GM21576 (cell line): ENCODE measurements around the gene MAPK9.
"Not testable (repeated sequence)": the region's sequence is repeated elsewhere in the genome, so short reads cannot be mapped to it uniquely, and the experiment has no call there.

Experiments used
- ATAC-seq: cut with Tn5 transposase; IDR thresholded peaks from one replicate; pipeline ENCODE4 v1.9.1; 2021; ENCODE audit warnings: mild to moderate bottlenecking, moderate library complexity; ENCODE audit not compliant: unreplicated experiment

Gene MAPK9

GRCh38 chr5:180235846-180236245 is 56.0 kb downstream of the MAPK9 start:
- no peak for ATAC-seq

DNA sequence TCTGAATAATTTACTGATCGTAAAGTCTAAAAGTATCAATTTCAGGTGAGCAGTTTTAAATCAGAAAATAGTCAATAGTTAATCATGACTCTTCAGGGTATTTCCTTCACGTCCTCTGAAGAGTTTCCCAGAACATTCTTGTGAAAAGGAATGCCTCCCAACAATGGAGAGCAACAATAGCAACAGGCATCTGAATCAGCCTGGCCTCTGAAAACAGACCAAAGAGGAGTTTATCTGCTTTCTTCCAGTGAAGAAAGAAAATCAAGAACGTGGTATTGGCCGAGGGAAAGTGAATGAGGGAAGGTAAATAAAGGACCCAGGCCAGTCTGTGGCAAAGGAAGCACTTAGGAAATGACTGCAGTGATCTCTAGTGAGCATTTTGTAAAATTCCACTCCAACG is 56.8 kb downstream of the MAPK9 start:
- ATAC-seq: no peak

DNA sequence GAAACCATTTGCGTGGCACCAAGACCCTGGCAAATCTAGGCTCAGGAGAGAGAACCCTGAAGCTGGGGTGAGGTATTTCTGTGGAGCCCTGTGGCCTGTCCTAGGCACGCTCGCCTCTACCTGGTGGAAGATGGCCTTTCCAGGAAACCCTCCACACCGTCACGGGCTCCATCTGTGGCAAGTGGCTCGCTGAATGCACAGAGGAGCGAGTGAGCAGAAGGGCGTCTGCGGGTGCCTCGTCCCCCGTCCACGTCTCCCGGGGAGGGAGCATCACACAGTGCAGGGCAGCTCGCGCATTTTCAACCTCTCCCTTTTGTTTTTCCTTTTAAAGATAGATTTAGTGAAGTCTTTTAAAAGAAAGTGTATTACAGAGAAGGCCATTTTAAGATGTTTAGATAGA is 57.6 kb downstream of the MAPK9 start:
- no peak for ATAC-seq

DNA sequence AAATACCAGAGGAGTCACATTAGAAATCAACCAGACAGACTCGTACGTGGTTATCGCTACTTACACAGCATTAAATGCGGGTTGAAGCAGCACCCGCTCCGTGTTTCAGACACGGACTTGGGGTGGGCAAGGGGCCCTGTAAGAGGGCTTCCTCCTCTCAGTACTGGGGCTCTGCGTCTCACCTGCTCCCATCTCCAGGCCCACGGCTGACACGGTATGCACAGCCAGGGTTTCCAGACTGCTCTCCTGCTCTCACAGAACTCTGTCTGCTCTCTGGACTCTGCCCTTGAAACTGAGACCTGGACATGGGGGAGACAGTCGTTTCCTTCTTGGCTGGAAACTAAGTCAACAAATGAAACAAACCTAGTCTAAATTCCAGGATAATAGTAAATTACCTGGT is 58.2 kb downstream of the MAPK9 start:
- no peak for ATAC-seq

DNA sequence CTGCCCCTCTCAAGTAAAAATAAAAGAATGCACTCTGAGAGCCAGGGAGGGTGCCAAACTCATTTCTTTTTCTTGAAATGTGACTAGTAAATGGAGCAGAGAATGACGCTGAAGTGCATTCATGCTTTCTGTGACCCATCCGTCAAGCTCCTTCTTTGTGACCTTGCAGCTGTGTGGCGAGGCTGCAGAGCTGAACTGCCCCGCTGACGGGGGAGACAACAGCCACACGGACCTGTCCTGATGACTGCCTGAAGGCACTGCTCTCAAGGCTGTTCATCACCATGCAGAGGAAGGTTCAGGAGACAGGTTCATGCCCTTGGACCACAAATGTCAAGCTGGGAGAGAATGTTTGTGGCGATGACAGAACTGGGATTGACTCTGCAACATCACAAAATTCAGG is 61.9 kb downstream of the MAPK9 start:
- no peak for ATAC-seq

- ATAC-seq: no peak
These were observed 69.8 kb downstream of the MAPK9 start for GRCh38 chr5:180222056-180222455.

DNA sequence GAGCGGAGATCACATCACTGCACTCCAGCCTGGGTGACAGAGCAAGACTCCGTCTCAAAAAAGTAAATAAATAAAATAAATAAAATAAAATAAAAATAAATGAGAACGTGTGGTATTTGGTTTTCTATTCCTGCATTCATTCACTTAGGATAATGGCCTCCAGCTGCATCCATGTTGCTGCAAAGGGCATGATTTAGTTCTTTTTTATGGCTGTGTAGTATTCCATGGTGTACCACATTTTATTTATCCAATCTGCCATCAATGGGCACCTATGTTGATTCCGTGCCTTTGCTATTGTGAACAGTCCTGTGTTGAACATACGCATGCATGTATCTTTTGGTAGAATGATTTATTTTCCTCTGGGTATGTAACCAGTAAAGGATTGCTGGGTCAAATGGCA is 74.1 kb downstream of the MAPK9 start:
- ATAC-seq: no peak

GRCh38 chr5:180216646-180217171 is 75.2 kb downstream of the MAPK9 start:
- ATAC-seq: no peak

GRCh38 chr5:180215783-180216630 is 75.9 kb downstream of the MAPK9 start:
- ATAC-seq: no peak

GRCh38 chr5:180214870-180215770 is 76.8 kb downstream of the MAPK9 start:
- no peak for ATAC-seq

DNA sequence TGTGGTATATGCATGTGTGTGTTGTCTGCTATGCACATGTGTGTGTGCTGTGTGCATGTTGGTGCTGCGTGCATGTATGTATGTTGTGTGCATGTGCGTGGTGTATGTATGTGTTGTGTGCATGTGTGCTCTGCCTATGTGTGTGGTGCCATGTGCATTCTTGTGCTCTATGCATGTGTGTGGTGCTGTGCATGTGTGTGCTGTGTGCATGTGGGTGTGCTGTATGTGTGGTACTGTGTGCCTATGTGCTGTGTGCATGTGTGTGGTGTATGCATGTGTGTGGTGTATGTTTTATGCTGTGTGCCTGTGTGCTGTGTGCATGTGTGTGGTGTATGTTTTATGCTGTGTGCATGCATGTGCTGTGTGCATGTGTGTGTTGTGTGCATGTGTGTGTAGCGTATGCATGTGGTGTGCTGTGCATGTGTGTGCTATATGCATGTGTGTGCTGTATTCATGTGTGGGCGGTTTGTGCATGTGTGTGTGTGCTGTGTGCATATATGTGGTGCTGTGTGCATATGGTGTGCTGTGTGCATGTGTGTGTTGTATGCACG is 78.2 kb downstream of the MAPK9 start:
- no peak for ATAC-seq

DNA sequence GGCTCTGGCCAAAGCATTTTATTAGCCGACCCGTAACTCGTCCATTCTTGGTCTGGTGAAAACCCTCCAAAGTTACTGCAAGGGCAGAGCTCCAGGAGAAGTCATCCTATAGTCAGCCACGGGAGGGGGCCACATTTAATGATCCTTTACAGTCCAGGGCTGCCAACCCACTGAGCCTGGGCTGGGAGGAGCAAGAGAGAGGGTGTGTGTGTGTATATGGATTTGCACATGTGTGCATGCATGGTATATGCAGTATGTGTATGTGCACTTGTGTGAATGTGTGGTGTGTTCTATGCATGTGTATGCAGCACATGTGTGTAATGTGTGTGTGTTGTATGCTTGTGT is 78.7 kb downstream of the MAPK9 start:
- ATAC-seq: no peak

- ATAC-seq: no peak
These were observed 79.3 kb downstream of the MAPK9 start for GRCh38 chr5:180212363-180213255.

GRCh38 chr5:180211761-180212035 is 80.2 kb downstream of the MAPK9 start:
- no peak for ATAC-seq

DNA sequence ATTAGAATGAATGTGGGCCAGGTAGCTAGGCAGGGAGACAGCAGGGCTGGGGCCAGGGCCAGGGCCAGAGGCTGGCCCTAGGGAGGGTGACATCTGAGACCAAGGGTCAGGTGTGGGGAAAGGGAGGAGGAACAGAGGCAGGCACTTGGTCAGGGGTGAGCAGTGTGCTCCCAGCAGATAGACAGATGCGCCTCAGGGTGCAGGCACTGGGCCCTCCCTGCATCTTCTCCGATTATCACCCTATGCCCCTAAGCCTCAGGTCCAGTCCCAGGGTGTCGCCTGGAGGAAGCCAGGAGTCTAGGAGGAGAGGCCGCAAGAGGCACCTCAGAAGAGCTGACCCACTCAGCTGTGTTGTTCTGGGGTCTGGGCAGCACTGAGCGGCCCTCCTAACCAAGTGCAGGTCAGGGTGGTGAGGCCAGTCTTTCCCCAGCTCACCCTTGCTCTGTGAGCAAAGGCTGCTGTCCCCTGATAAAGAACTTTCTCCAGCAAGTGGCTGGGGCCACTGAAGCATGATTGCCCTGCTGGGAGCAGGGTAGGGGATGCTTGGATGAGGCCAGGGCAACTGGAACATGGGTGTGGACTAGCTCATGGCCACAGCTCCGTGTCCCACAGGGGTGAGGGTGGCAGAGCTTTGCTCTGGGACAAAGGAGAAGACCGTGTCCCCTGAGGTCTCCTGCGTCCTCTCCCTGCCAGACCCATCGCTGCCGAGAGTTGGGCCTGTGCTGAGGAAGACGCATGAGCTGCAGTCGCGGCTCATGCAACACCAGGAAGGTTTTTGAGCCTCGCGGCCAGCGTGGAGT is 80.7 kb downstream of the MAPK9 start:
- no peak for ATAC-seq

DNA sequence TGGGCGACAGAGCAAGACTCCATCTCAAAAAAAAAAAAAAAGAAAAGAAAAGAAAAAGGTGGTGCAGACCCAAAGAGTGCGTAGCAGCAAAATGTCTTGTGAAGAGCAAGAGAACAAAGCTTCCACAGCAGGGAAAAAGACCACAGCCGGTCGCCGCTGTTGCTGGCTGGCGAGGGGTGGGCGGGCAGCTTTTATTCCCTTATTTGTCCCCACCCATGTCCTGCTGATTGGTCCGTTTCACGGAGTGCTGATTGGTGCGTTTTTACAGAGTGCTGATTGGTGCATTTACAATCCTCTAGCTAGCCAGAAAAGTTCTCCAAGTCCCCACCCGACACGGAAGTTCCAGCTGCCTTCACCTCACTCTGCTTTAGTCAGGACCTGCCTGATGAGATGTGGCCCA is 81.8 kb downstream of the MAPK9 start:
- ATAC-seq: not testable (repeated sequence)

GRCh38 chr5:180209137-180209581 is 82.7 kb downstream of the MAPK9 start, which contains the start of gene RASGEF1C:
Gene RASGEF1C (minus strand): TSS chr5:180209211. CDS start chr5:180138052, 71,159 bp downstream.
- ATAC-seq: peak; percentile 69

- peak; percentile 19 for ATAC-seq
These were observed 83.3 kb downstream of the MAPK9 start for GRCh38 chr5:180208435-180209081.

DNA sequence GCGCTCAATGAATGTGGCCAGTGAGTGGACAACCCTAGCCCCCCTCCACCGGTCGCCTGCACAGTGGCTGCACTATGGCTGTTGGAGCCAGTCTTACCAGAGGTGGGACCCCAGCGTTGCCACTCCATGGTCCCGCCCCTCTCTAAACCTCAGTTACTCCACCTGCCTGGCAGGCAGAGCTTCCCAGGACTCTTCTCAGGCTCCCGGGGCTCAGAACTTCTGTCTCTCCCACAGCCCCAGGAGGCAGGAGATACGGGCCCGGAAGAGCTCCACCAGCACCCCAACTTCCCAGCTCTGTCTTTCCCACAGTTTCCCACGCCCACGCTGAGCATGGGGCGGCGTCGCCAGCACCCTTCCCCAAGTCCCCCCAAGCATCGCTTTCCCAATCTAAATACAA is 83.8 kb downstream of the MAPK9 start:
- no peak for ATAC-seq
